ENCODE data around the gene CWF19L1. TPM values are rescaled to one million over a fixed set of nuclear protein-coding genes. Genes with fewer than 3 reads are reported as not detected.

Gene CWF19L1
- polyA plus RNA-seq, 1 of the 3 experiments (the other 2 are of a cell fraction), result 7.1 TPM

Small RNAs within 50 kb of the gene (small RNA-seq; reads per million reads assigned to genes)
- gene RNU6-422P, result 0 reads per million in 7 experiments
- gene SNORA12, result 1.1 to 109 (median 15.2) reads per million in 7 experiments

Other genes with a start within 250 kb of the CWF19L1 start
- not detected in 2 replicates for gene CPN1, start 185.8 kb downstream of the CWF19L1 start, polyA plus RNA-seq (2012; rRNA removed)
- 43.8 and 46.7 TPM in 2 replicates for gene ERLIN1, start 81.6 kb downstream of the CWF19L1 start, polyA plus RNA-seq (2012; rRNA removed)
- 8.8 and 13.4 TPM in 2 replicates for gene CHUK, start 38.0 kb downstream of the CWF19L1 start, polyA plus RNA-seq (2012; rRNA removed)
- gene BLOC1S2, start 19.0 kb upstream of the CWF19L1 start, polyA plus RNA-seq (2012; rRNA removed), result 29.1 and 30.4 TPM in 2 replicates
- gene PKD2L1, start 62.6 kb upstream of the CWF19L1 start, polyA plus RNA-seq (2012; rRNA removed), result not detected in 2 replicates
- gene SCD, start 79.6 kb upstream of the CWF19L1 start, polyA plus RNA-seq (2012; rRNA removed), result 19.7 and 26.4 TPM in 2 replicates
- 0.18 and 0.28 TPM in 2 replicates for gene WNT8B, start 195.4 kb upstream of the CWF19L1 start, polyA plus RNA-seq (2012; rRNA removed)